NB4 (cell line): ENCODE data around the gene ZNF276.

Experiments
- MAX ChIP-seq: IDR thresholded peaks from 2 replicates; pipeline ENCODE4 v1.6.1; 2011; ENCODE audit warnings: low read depth, low read length
- TF ChIP-seq, protein P1 (sequence below): IDR thresholded peaks from one replicate; pipeline ENCODE4 v1.5.1; 2012; ENCODE audit warnings: low read depth, low read length

DNA sequence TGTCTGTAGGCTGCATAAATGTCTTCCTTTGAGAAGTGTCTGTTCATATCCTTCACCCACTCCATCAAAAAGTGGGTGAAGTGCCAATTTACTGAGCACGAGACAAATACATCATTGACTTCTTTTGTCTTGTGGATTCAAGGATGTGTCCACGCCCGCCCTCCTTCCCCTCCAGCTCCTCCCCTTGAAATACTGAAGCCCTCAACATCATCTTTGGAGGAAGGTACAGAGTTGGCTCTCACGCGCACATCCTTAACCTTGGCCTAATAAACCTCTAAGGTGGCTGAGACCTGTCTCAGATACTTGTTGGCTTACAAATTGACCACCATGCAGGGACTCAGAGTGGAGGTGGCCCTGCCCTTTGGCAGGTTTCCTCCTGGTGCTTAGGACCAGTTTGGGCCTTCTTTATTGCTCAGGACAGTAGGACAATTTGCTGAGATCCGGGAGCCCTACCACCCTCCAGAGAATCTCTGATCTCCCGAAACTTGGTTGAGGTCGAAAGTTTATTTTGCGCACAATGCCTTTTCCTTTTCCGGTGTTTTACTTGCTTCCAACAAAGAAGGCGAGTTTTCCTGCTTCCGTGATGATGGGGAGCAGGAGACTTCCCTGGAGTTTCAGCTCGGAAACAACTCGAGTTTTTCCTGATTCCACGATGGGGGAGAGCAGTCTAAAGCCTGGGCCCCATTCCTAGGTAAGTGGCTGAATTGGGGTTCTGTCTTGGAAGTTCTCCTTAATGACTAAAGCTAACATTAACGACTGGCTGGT is 49.0 kb upstream of the ZNF276 start:
- TF ChIP-seq, protein P1, sequence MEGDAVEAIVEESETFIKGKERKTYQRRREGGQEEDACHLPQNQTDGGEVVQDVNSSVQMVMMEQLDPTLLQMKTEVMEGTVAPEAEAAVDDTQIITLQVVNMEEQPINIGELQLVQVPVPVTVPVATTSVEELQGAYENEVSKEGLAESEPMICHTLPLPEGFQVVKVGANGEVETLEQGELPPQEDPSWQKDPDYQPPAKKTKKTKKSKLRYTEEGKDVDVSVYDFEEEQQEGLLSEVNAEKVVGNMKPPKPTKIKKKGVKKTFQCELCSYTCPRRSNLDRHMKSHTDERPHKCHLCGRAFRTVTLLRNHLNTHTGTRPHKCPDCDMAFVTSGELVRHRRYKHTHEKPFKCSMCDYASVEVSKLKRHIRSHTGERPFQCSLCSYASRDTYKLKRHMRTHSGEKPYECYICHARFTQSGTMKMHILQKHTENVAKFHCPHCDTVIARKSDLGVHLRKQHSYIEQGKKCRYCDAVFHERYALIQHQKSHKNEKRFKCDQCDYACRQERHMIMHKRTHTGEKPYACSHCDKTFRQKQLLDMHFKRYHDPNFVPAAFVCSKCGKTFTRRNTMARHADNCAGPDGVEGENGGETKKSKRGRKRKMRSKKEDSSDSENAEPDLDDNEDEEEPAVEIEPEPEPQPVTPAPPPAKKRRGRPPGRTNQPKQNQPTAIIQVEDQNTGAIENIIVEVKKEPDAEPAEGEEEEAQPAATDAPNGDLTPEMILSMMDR = no peak
- TF ChIP-seq MAX = no peak
